ENCODE results near the gene GALNT2. TPM values are rescaled to one million over a fixed set of nuclear protein-coding genes. Genes with fewer than 3 reads are reported as not detected.

The GALNT2 gene
- total and polyA plus RNA-seq, 3 donors from 2014 or later: 63.0 to 135 (median 114) TPM

- DNase-seq: no peak
- H3K27ac ChIP-seq: no peak overlapping the region
- 93 to 98% methylated on average over 2 of the region's 2 CpGs for WGBS, 2 donors
Observed at GRCh38 chr1:230216896-230217295, 149.9 kb downstream of the GALNT2 start.

GRCh38 chr1:230218667-230219066 lies 151.6 kb downstream of the GALNT2 start:
- Histone ChIP-seq H3K36me3 (ENCODE audit: low read depth, missing control alignments) (no peaks in the 10 kb centered on the region), H3K27me3 (no peaks in the 10 kb centered on the region), H3K9me3 (no peaks in the 10 kb centered on the region), H3K4me3 (no peak overlapping the region), H3K4me1 (peaks cover 4% of the 10 kb centered on the region), H3K27ac (no peak overlapping the region)
- intact Hi-C loops (cut with DNase I; ENCODE audit: low total_unique reads): no loop called here
- no peak for TF ChIP-seq POLR2A (IDR thresholded peaks at IDR 0.05)
- TF ChIP-seq, protein P1, sequence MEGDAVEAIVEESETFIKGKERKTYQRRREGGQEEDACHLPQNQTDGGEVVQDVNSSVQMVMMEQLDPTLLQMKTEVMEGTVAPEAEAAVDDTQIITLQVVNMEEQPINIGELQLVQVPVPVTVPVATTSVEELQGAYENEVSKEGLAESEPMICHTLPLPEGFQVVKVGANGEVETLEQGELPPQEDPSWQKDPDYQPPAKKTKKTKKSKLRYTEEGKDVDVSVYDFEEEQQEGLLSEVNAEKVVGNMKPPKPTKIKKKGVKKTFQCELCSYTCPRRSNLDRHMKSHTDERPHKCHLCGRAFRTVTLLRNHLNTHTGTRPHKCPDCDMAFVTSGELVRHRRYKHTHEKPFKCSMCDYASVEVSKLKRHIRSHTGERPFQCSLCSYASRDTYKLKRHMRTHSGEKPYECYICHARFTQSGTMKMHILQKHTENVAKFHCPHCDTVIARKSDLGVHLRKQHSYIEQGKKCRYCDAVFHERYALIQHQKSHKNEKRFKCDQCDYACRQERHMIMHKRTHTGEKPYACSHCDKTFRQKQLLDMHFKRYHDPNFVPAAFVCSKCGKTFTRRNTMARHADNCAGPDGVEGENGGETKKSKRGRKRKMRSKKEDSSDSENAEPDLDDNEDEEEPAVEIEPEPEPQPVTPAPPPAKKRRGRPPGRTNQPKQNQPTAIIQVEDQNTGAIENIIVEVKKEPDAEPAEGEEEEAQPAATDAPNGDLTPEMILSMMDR (IDR thresholded peaks at IDR 0.05): no peak
- WGBS, 2 donors: 94 to 95% methylated on average over 6 of the region's 6 CpGs
- DNase-seq: no peak

More at GRCh38 chr1:230216896-230217295, 149.9 kb downstream of the GALNT2 start:
- Histone ChIP-seq H3K4me3 (no peak overlapping the region), H3K27me3 (no peaks in the 10 kb centered on the region), H3K4me1 (peaks cover 4% of the 10 kb centered on the region), H3K36me3 (ENCODE audit: low read depth, missing control alignments) (no peaks in the 10 kb centered on the region), H3K9me3 (no peaks in the 10 kb centered on the region)
- no peak for TF ChIP-seq POLR2A (IDR thresholded peaks at IDR 0.05)
- TF ChIP-seq, protein P1 (IDR thresholded peaks at IDR 0.05): no peak
- intact Hi-C loops (cut with DNase I; ENCODE audit: low total_unique reads): no loop called here

GRCh38 chr1:230219174-230220067 lies 152.4 kb downstream of the GALNT2 start:
- intact Hi-C loops (cut with DNase I; ENCODE audit: low total_unique reads): no loop called here
- Histone ChIP-seq H3K27ac (no peak overlapping the region), H3K36me3 (ENCODE audit: low read depth, missing control alignments) (no peaks in the 10 kb centered on the region), H3K4me3 (no peak overlapping the region), H3K27me3 (no peaks in the 10 kb centered on the region), H3K4me1 (peaks cover 4% of the 10 kb centered on the region), H3K9me3 (no peaks in the 10 kb centered on the region)
- WGBS, 2 donors: 86 to 93% methylated on average over 8 of the region's 8 CpGs
- no peak for DNase-seq
- TF ChIP-seq, protein P1 (IDR thresholded peaks at IDR 0.05): no peak
- TF ChIP-seq POLR2A (IDR thresholded peaks at IDR 0.05): no peak

- Histone ChIP-seq H3K4me3 (no peak overlapping the region), H3K27ac (no peak overlapping the region), H3K27me3 (no peaks in the 10 kb centered on the region), H3K9me3 (no peaks in the 10 kb centered on the region), H3K36me3 (ENCODE audit: low read depth, missing control alignments) (no peaks in the 10 kb centered on the region), H3K4me1 (peaks cover under 1% of the 10 kb centered on the region)
- 94 to 95% methylated on average over 7 of the region's 7 CpGs for WGBS, 2 donors
- no peak for TF ChIP-seq POLR2A (IDR thresholded peaks at IDR 0.05)
- TF ChIP-seq, protein P1 (IDR thresholded peaks at IDR 0.05): no peak
- intact Hi-C loops (cut with DNase I; ENCODE audit: low total_unique reads): no loop called here
- no peak for DNase-seq
Observed at GRCh38 chr1:230220478-230220877, 153.4 kb downstream of the GALNT2 start.
